ENCODE measurements around the gene ERC2. TPM values are rescaled to one million over a fixed set of nuclear protein-coding genes. Genes with fewer than 3 reads are reported as not detected.

ERC2 gene
- total and polyA plus RNA-seq, 2 of the 13 experiments (the other 11 are each of a cell fraction or from before 2014, with no cell fraction given), result 0.16 to 0.22 TPM

DNA sequence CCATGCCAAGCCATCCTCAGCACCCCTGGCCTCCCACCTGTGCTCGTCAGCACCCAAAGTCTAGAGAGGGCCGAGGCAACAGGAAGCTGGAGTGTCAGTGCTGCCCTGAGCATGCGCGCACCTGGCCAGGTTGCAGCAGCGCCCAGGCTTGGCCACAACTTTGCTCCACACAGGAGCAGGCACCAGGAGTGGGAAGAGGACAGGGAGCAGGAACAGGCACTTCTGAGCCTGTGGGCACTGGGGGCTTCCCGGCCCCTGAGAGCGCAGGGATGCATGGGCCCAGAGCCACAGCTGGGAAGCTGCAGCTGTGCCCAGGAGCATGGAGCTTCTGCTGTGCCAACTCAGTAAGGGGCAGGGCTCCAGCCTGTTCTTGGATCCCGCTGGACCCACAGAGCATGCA is 509.7 kb downstream of the ERC2 start (continued):
- TF ChIP-seq, protein P1, sequence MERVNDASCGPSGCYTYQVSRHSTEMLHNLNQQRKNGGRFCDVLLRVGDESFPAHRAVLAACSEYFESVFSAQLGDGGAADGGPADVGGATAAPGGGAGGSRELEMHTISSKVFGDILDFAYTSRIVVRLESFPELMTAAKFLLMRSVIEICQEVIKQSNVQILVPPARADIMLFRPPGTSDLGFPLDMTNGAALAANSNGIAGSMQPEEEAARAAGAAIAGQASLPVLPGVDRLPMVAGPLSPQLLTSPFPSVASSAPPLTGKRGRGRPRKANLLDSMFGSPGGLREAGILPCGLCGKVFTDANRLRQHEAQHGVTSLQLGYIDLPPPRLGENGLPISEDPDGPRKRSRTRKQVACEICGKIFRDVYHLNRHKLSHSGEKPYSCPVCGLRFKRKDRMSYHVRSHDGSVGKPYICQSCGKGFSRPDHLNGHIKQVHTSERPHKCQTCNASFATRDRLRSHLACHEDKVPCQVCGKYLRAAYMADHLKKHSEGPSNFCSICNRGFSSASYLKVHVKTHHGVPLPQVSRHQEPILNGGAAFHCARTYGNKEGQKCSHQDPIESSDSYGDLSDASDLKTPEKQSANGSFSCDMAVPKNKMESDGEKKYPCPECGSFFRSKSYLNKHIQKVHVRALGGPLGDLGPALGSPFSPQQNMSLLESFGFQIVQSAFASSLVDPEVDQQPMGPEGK (CRISPR knock-in tag; IDR thresholded peaks at IDR 0.05), result no peak
- TF ChIP-seq STAT5B (CRISPR knock-in tag; IDR thresholded peaks at IDR 0.05), result no peak
- no peak for TF ChIP-seq HMGA1 (CRISPR knock-in tag; conservative IDR thresholded peaks at IDR 0.05)
- no peak for TF ChIP-seq RBM39 (IDR thresholded peaks at IDR 0.05; ENCODE audit: low read depth, low read length, poor library complexity, severe bottlenecking)

DNA sequence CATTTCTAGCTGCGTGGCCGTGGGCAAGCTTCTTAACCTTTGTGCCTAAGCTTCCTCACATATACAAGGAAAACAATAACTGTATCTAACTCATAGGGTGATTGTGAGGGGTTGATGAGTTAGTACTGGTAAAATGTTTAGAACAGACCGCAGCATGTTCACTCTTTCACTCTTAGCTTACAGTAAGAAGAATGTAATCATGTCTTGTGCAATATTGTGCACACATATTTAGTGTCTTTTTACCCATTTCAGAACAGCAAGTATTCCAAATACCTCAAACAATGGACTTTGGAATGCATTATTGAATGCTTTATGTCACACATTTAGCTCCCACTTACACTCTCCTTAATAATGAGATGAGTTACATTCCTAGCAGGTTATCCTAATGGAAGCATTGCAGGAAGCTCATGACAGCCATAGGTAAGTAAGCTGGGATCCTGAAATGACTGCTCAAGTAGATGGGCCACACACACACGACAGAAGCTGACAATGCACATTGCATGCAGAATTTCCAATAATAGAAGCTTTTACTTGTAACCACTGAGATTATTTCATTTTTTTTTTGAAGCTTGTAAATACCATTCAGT is 512.3 kb downstream of the ERC2 start:
- Histone ChIP-seq H2AFZ (ENCODE audit: low read length) (no peak overlapping the region), H3K4me3 (replicated peaks in 1 of 3; ENCODE audit: insufficient read depth in 1 of 3, low read depth in 2 of 3, low read length in 3 of 3) (no peak overlapping the region), H3K79me2 (ENCODE audit: insufficient read depth, low read length) (no peaks in the 10 kb centered on the region), H3K4me1 (ENCODE audit: insufficient read depth, low read length) (no peaks in the 10 kb centered on the region), H3K36me3 (replicated peaks in 1 of 2; ENCODE audit: control insufficient read depth in 1 of 2, insufficient read depth in 2 of 2, low read length in 2 of 2) (no peaks in the 10 kb centered on the region), H3K4me2 (ENCODE audit: low read depth, low read length) (no peak overlapping the region), H4K20me1 (ENCODE audit: insufficient read depth, low read length) (no peaks in the 10 kb centered on the region), H3K9me3 (ENCODE audit: low read length) (no peaks in the 10 kb centered on the region), H3K27me3 (ENCODE audit: control insufficient read depth in 1 of 2, insufficient read depth in 2 of 2, low read length in 2 of 2) (no peaks in the 10 kb centered on the region; a peak in 1 of 5 replicates), H3K9ac (ENCODE audit: insufficient read depth, low read depth, low read length) (no peak overlapping the region), H3K27ac (ENCODE audit: extremely low read length, insufficient read depth, low read length) (no peak overlapping the region)
- FAIRE-seq (no peak), ATAC-seq (no peak), DNase-seq (ENCODE audit: low spot score) (no peak)
- in situ Hi-C loops (cut with HindIII; ENCODE audit: extremely low pct_ligation_motif_present, low pct_unique_long_range_greater_than_20kb), result no loop called here
- TF ChIP-seq CEBPB (IDR thresholded peaks at IDR 0.05; ENCODE audit: borderline replicate concordance, low read depth, low read length), result peak; percentile 42; the same call in 1 of the 2 replicates
- TF ChIP-seq, protein P2, sequence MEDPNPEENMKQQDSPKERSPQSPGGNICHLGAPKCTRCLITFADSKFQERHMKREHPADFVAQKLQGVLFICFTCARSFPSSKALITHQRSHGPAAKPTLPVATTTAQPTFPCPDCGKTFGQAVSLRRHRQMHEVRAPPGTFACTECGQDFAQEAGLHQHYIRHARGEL (CRISPR knock-in tag; IDR thresholded peaks at IDR 0.05), result no peak
- intact Hi-C loops (cut with micrococcal nuclease; ENCODE audit: unreplicated experiment), result no loop called here
- 8% methylated on average over 4 of the region's 4 CpGs for WGBS (ENCODE audit: low lambda C conversion rate)
- BruUV-seq (replicated peaks), result no TSS peak
- ChIA-PET CTCF (ENCODE audit: low intra/inter-chr PET ratio, low total read pairs) (no interaction called here), POLR2A (no interaction called here)
